ENCODE results near the gene GNG13. TPM values are rescaled to one million over a fixed set of nuclear protein-coding genes. Genes with fewer than 3 reads are reported as not detected.

The GNG13 gene
- total and polyA plus RNA-seq, 9 of the 15 experiments (the other 6 are each of a cell fraction or from before 2014, with no cell fraction given) = not detected

DNA sequence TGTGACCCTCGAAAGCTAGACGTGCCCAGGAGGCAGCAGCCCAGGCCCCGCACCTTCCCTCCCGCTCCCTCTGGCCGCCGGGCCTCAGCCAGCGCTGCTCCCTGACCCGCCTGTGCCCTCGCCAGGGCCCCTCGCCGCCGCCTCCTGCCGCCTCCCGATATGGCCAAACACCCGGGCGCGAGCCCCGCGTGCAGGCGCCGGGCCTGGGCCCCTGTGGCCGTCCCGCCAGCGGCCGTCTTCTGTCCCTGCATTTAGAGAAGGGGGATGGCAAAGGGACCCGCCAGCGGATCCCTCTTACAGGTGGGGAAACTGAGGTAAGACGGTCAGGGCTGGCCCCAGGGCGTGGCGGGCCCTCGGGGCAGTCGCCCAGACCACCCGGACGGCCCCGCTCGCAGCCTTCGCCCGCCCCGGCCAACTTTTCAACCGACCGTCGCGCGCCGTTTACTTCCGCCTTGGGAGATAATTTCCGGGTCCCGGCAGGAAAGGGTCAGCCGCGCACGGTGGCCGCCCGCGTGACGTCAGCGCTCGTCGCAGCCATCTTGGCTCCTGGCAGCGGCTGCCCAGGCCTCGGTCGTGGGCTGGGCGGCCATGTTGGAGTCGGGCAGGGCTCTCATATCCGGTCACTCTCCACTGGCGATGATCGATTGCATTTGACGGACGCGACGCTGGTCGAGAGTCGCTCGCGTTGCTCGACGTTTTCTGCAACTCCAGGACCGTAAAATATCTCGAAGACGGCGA, 7.0 kb upstream of the GNG13 start (continued):
- TF ChIP-seq, protein P1, sequence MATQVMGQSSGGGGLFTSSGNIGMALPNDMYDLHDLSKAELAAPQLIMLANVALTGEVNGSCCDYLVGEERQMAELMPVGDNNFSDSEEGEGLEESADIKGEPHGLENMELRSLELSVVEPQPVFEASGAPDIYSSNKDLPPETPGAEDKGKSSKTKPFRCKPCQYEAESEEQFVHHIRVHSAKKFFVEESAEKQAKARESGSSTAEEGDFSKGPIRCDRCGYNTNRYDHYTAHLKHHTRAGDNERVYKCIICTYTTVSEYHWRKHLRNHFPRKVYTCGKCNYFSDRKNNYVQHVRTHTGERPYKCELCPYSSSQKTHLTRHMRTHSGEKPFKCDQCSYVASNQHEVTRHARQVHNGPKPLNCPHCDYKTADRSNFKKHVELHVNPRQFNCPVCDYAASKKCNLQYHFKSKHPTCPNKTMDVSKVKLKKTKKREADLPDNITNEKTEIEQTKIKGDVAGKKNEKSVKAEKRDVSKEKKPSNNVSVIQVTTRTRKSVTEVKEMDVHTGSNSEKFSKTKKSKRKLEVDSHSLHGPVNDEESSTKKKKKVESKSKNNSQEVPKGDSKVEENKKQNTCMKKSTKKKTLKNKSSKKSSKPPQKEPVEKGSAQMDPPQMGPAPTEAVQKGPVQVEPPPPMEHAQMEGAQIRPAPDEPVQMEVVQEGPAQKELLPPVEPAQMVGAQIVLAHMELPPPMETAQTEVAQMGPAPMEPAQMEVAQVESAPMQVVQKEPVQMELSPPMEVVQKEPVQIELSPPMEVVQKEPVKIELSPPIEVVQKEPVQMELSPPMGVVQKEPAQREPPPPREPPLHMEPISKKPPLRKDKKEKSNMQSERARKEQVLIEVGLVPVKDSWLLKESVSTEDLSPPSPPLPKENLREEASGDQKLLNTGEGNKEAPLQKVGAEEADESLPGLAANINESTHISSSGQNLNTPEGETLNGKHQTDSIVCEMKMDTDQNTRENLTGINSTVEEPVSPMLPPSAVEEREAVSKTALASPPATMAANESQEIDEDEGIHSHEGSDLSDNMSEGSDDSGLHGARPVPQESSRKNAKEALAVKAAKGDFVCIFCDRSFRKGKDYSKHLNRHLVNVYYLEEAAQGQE (IDR thresholded peaks at IDR 0.05; ENCODE audit: borderline replicate concordance) = no peak
- TF ChIP-seq, protein P1 (CRISPR knock-in tag; IDR thresholded peaks at IDR 0.05; ENCODE audit: low read depth) = peak; percentile 66
- TF ChIP-seq HNRNPK (IDR thresholded peaks at IDR 0.05; ENCODE audit: low read depth, low read length, poor library complexity, severe bottlenecking) (peak; percentile 26), BACH1 (tag; IDR thresholded peaks at IDR 0.05) (no peak), PHTF2 (CRISPR knock-in tag; IDR thresholded peaks at IDR 0.05) (no peak), ILK (tag; IDR thresholded peaks at IDR 0.05; ENCODE audit: borderline replicate concordance, low read depth) (no peak), KLF13 (tag; IDR thresholded peaks at IDR 0.05; ENCODE audit: borderline replicate concordance, low read depth) (0 out of 2 replicates have a peak, but pooled peaks have one; percentile 62), CBX3 (IDR thresholded peaks at IDR 0.05; ENCODE audit: borderline replicate concordance in 1 of 2, low read length in 2 of 2) (no peak; a peak in 1 of 3 replicates), CC2D1A (IDR thresholded peaks at IDR 0.05) (no peak), PHB2 (IDR thresholded peaks at IDR 0.05; ENCODE audit: low read depth) (no peak), HDAC2 (IDR thresholded peaks at IDR 0.05) (no peak), SRSF9 (IDR thresholded peaks at IDR 0.05; ENCODE audit: borderline replicate concordance, low read depth, low read length) (no peak), ELF2 (CRISPR knock-in tag; IDR thresholded peaks at IDR 0.05) (peak; percentile 96), ARID2 (IDR thresholded peaks at IDR 0.05) (no peak), JUNB (CRISPR knock-in tag; conservative IDR thresholded peaks at IDR 0.05) (no peak)
- TF ChIP-seq, protein P2, sequence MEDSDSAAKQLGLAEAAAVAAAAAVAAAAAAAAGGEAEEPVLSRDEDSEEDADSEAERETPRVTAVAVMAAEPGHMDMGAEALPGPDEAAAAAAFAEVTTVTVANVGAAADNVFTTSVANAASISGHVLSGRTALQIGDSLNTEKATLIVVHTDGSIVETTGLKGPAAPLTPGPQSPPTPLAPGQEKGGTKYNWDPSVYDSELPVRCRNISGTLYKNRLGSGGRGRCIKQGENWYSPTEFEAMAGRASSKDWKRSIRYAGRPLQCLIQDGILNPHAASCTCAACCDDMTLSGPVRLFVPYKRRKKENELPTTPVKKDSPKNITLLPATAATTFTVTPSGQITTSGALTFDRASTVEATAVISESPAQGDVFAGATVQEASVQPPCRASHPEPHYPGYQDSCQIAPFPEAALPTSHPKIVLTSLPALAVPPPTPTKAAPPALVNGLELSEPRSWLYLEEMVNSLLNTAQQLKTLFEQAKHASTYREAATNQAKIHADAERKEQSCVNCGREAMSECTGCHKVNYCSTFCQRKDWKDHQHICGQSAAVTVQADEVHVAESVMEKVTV (CRISPR knock-in tag; IDR thresholded peaks at IDR 0.05) = no peak
- TF ChIP-seq, protein P3, sequence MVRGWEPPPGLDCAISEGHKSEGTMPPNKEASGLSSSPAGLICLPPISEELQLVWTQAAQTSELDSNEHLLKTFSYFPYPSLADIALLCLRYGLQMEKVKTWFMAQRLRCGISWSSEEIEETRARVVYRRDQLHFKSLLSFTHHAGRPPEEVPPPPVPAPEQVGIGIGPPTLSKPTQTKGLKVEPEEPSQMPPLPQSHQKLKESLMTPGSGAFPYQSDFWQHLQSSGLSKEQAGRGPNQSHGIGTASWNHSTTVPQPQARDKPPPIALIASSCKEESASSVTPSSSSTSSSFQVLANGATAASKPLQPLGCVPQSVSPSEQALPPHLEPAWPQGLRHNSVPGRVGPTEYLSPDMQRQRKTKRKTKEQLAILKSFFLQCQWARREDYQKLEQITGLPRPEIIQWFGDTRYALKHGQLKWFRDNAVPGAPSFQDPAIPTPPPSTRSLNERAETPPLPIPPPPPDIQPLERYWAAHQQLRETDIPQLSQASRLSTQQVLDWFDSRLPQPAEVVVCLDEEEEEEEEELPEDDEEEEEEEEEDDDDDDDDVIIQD (CRISPR knock-in tag; IDR thresholded peaks at IDR 0.05) = no peak

All from K562 (cell line).